Mucosa of descending colon (tissue), 3 donors: ENCODE data around the gene HMGN4. TPM values are rescaled to one million over a fixed set of nuclear protein-coding genes. Genes with fewer than 3 reads are reported as not detected.
"Not testable (repeated sequence)": the region's sequence is repeated elsewhere in the genome, so short reads cannot be mapped to it uniquely, and the experiment has no call there.

Experiments used
- ATAC-seq: fragments of 200-7000 bp; cut with Tn5 transposase; one replicate; pipeline ENCODE4 v1.9.1; 2020; ENCODE audit warnings: mild to moderate bottlenecking, moderate library complexity
- DNase-seq, 3 donors: peaks; one replicate each; pipeline ENCODE4 v3.0.0-alpha.2; 2020
- H3K36me3 ChIP-seq: fragments of 200-600 bp; one replicate; pipeline ENCODE4 v1.8.0; 2021; ENCODE audit warnings: low read depth, mild to moderate bottlenecking
- H3K4me1 ChIP-seq: fragments of 200-600 bp; one replicate; pipeline ENCODE4 v1.8.0; 2021; ENCODE audit warnings: low read depth, mild to moderate bottlenecking
- H3K4me3 ChIP-seq: fragments of 200-600 bp; one replicate; pipeline ENCODE4 v1.8.0; 2021; ENCODE audit warnings: mild to moderate bottlenecking
- H3K9me3 ChIP-seq: fragments of 200-600 bp; one replicate; pipeline ENCODE4 v1.8.0; 2021; ENCODE audit warnings: mild to moderate bottlenecking
- CTCF ChIP-seq: fragments of 200-600 bp; IDR thresholded peaks from one replicate; pipeline ENCODE4 v1.8.0; 2022; ENCODE audit warnings: antibody characterized with exemption, mild to moderate bottlenecking
- intact Hi-C, 2 donors: fragments of 100-400 bp; cut with DNase I in 1 of 2; cut with micrococcal nuclease in 1 of 2; formaldehyde crosslinking; loops; one replicate each; pipeline versions ENCODE4 v1.11.0 to v1.11.1; 2022; cut with DNase I, micrococcal nuclease
- total RNA-seq, 3 donors: library from RNA; stranded (reverse); fragmentation: NEBNext Ultra II Directional in 2 of 3; extraction: Animal tissue kit (Norgen Biotek cat#: 25700) in 2 of 3; gene quantifications; one replicate each; pipeline versions ENCODE4 v1.2.1 to v1.2.4, GENCODE V29; 2021 to 2023
- donor health status: DM: no; HTN: no; CAD: no; lungs with moderate emphysema.
- donor health status: DM: no; HTN: no; CAD: no.
- donor health status: DM: no; HTN: yes; CAD: no.

Gene HMGN4
- total RNA-seq, 3 donors from 2014 or later = 58.6 to 76.0 (median 68.2) TPM

- no peak for DNase-seq
- no peak for ATAC-seq
- H3K4me3 ChIP-seq = no peak overlapping the region
- intact Hi-C loops = no loop called here
- peaks cover 7% of the 10 kb centered on the region for H3K4me1 ChIP-seq
- no peaks in the 10 kb centered on the region for H3K9me3 ChIP-seq
- no peak for TF ChIP-seq CTCF
- H3K36me3 ChIP-seq = no peaks in the 10 kb centered on the region
Measured at GRCh38 chr6:26541579-26541978, 3.4 kb downstream of the HMGN4 start.

GRCh38 chr6:26543953-26544352, 5.8 kb downstream of the HMGN4 start:
- intact Hi-C loops = no loop called here
- ATAC-seq = peak; percentile 35
- no peak for TF ChIP-seq CTCF
- H3K4me3 ChIP-seq = no peak overlapping the region
- no peaks in the 10 kb centered on the region for H3K36me3 ChIP-seq
- H3K9me3 ChIP-seq = no peaks in the 10 kb centered on the region
- H3K4me1 ChIP-seq = peaks cover 3% of the 10 kb centered on the region
- no peak for DNase-seq

GRCh38 chr6:26544473-26544872, 6.3 kb downstream of the HMGN4 start:
- DNase-seq = no peak
- Histone ChIP-seq H3K4me3 (no peak overlapping the region), H3K9me3 (no peaks in the 10 kb centered on the region), H3K36me3 (no peaks in the 10 kb centered on the region), H3K4me1 (no peaks in the 10 kb centered on the region)
- intact Hi-C loops = no loop called here
- peak; percentile 42 for ATAC-seq
- no peak for TF ChIP-seq CTCF

- intact Hi-C loops = no loop called here
- no peak for DNase-seq
- H3K36me3 ChIP-seq = no peaks in the 10 kb centered on the region
- TF ChIP-seq CTCF = no peak
- ATAC-seq = no peak
- no peaks in the 10 kb centered on the region for H3K4me1 ChIP-seq
- no peak overlapping the region for H3K4me3 ChIP-seq
- H3K9me3 ChIP-seq = no peaks in the 10 kb centered on the region
Measured at GRCh38 chr6:26545627-26546026, 7.5 kb downstream of the HMGN4 start.

- H3K9me3 ChIP-seq, H3K4me1 ChIP-seq, H3K36me3 ChIP-seq, intact Hi-C loops, ATAC-seq, H3K4me3 ChIP-seq, DNase-seq: not testable (repeated sequence)
Measured at GRCh38 chr6:26547363-26547762, 9.2 kb downstream of the HMGN4 start.

- Histone ChIP-seq H3K9me3 (no peaks in the 10 kb centered on the region), H3K4me3 (no peak overlapping the region), H3K4me1 (peaks cover 7% of the 10 kb centered on the region), H3K36me3 (no peaks in the 10 kb centered on the region)
- no peak for TF ChIP-seq CTCF
- intact Hi-C loops = no loop called here
- DNase-seq (peak; percentile 72 to 78 (median 73)), ATAC-seq (peak; percentile 79)
Measured at GRCh38 chr6:26550250-26550993, 12.3 kb downstream of the HMGN4 start.
